ENCODE measurements around the gene PPP1R9B. TPM values are rescaled to one million over a fixed set of nuclear protein-coding genes. Genes with fewer than 3 reads are reported as not detected.

PPP1R9B gene
- total and polyA plus RNA-seq, 2 of the 8 experiments (the other 6 are each of a cell fraction or from before 2014, with no cell fraction given), result 5.2 to 13.1 TPM

- TF ChIP-seq CHD7 (IDR thresholded peaks at IDR 0.05; ENCODE audit: insufficient replicate concordance, low read length), result no peak
- TF ChIP-seq JUND (IDR thresholded peaks at IDR 0.05; ENCODE audit: low read length), result no peak
- TF ChIP-seq MAX (IDR thresholded peaks at IDR 0.05), result no peak
- no peak for TF ChIP-seq SIX5 (IDR thresholded peaks at IDR 0.05; ENCODE audit: low read depth, low read length)
- TF ChIP-seq BCL11A (IDR thresholded peaks at IDR 0.05; ENCODE audit: low read depth in 2 of 2, low read length in 2 of 2), result no peak
- TF ChIP-seq KDM4A (IDR thresholded peaks at IDR 0.05; ENCODE audit: low read depth, low read length, severe bottlenecking), result no peak
- no peak for TF ChIP-seq PHF8 (conservative IDR thresholded peaks at IDR 0.05; ENCODE audit: low read depth, low read length)
- TF ChIP-seq ASH2L (IDR thresholded peaks at IDR 0.05; ENCODE audit: low read length), result no peak
- no peak for TF ChIP-seq RNF2 (IDR thresholded peaks at IDR 0.05; ENCODE audit: borderline replicate concordance, low read depth, low read length, missing control alignments, poor library complexity, severe bottlenecking)
- no peak for TF ChIP-seq JUN (IDR thresholded peaks at IDR 0.05; ENCODE audit: low read depth, low read length)
Observed at GRCh38 chr17:50171371-50172071, 21.0 kb upstream of the PPP1R9B start (continued).
